ACC112 (cell line): ENCODE results near the gene RORB.
A peak's percentile ranks its signal among the peaks of the same experiment; 100 is the strongest.

Experiments
- H2AFZ ChIP-seq: fragments of 200-600 bp; sonication (generic); one replicate; pipeline ENCODE4 v1.6.0; 2017; ENCODE audit warnings: antibody characterized with exemption, low read length; ENCODE audit not compliant: unreplicated experiment
- H3K27ac ChIP-seq: fragments of 200-600 bp; sonication (generic); 2 replicates; pipeline ENCODE4 v1.5.1; 2014; ENCODE audit warnings: low read depth, mild to moderate bottlenecking, antibody characterized with exemption, low read length, moderate library complexity
- H3K27me3 ChIP-seq: fragments of 200-600 bp; sonication (generic); 2 replicates; pipeline ENCODE4 v1.6.1; 2014; ENCODE audit warnings: mild to moderate bottlenecking, antibody characterized with exemption, low read length, moderate library complexity, mixed read lengths; ENCODE audit not compliant: insufficient read depth
- H3K36me3 ChIP-seq: fragments of 200-600 bp; sonication (generic); 2 replicates; pipeline ENCODE4 v1.6.1; 2016; ENCODE audit warnings: mild to moderate bottlenecking, antibody characterized with exemption, low read length, moderate library complexity, mixed read lengths; ENCODE audit not compliant: insufficient read depth
- H3K4me1 ChIP-seq: fragments of 200-600 bp; sonication (generic); one replicate; pipeline ENCODE4 v1.6.1; 2016; ENCODE audit warnings: low read length, mixed read lengths; ENCODE audit not compliant: insufficient read depth, unreplicated experiment, control insufficient read depth
- H3K4me3 ChIP-seq: fragments of 200-600 bp; sonication (generic); 2 replicates; pipeline ENCODE4 v1.5.1; 2014; ENCODE audit warnings: mild to moderate bottlenecking, low read depth, low read length
- H3K79me2 ChIP-seq: fragments of 200-600 bp; sonication (generic); one replicate; pipeline ENCODE4 v1.6.0; 2016; ENCODE audit warnings: low read length; ENCODE audit not compliant: control insufficient read depth, unreplicated experiment, insufficient read depth

RORB gene

DNA sequence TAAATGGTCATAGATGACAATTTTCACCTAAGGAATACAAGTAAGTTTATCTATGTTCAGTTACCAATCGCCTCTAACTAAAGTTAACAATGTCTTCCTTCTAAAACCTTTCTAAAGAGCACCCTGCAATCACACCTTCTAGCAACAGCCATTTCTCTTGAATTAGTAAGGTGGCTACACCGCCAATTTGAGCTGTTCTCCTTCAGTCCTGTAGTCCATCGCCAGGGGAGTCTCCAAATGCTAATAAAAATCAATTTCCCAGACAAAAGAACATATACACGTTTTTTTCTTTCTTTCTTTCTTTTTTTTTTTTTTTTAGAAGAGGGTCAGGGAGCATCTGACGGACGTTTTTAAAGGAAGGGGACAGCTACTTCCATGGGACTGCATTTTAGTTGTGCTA is 729 bp upstream of the RORB start:
- Histone ChIP-seq H3K4me3 (peak overlapping the region; percentile 95), H3K27me3 (peaks cover 61% of the 10 kb centered on the region), H2AFZ (no peak overlapping the region), H3K79me2 (no peaks in the 10 kb centered on the region), H3K4me1 (no peaks in the 10 kb centered on the region), H3K27ac (no peak overlapping the region), H3K36me3 (no peaks in the 10 kb centered on the region)

DNA sequence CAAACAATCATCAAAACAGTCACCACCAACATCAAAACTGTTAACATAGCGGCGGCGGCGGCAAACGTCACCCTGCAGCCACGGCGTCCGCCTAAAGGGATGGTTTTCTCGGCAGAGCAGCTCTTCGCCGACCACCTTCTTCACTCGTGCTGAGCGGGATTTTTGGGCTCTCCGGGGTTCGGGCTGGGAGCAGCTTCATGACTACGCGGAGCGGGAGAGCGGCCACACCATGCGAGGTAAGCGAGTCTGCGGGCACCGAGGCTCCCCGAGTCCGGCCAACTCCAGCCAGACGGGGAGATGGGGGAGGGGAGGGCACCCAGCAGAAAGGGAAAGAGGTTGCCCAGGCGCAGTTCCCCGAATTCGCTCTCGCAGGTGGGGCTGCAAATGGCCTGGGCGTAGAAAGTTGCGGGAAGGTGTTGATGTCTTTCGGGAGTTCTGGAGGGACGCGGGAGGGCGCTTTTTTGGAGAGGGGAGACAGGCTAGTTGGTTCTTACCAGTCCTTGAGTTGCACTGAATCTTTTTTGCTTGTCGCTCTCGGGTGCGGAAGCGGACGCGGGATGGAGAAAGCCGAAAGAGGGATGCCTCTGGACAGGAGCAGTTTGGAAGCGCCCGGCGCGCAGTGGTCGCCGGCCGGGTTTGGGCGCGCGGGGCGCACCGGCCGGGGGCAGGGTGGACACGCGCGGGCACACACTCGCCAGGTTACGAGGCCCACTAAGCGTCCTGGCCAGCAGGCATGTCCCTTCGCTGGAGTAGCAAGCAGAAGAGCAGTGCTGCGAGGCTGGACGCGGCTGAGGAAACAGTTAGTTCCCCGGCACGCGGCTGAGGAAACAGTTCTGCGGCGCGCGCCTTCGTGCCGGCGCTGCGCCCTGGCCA is 849 bp downstream of the RORB start:
- Histone ChIP-seq H2AFZ (peak overlapping the region; percentile 97), H3K4me1 (no peaks in the 10 kb centered on the region), H3K36me3 (no peaks in the 10 kb centered on the region), H3K79me2 (no peaks in the 10 kb centered on the region), H3K4me3 (peak overlapping the region; percentile 95), H3K27ac (no peak overlapping the region), H3K27me3 (peaks cover 65% of the 10 kb centered on the region)

DNA sequence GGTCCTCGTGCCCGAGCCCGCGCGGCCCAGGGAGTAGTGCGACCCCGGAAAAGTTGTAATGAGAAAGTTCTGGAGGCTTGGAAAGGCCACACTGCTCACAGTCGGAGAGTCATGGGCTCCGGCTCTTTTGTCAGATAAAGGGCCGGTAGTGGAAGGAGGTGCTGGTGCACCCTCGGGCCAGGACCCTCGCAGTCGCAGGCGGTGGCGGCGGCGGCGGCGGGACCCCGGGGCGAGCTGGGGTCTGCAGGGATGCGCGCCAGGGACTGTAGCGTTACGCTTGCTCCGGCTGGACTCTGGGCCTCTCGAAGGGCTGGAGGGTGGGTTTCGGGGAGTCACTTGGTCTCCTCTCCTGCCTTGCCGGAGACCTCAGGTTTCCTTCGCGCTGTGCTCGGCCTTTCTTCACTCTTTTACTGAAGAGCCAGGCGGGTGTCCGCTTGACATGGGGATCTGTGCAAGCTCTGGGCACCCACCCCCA is 1.5 kb downstream of the RORB start:
- Histone ChIP-seq H2AFZ (no peak overlapping the region), H3K27ac (no peak overlapping the region), H3K4me3 (peak overlapping the region; percentile 95), H3K36me3 (no peaks in the 10 kb centered on the region), H3K79me2 (no peaks in the 10 kb centered on the region), H3K27me3 (peaks cover 71% of the 10 kb centered on the region), H3K4me1 (no peaks in the 10 kb centered on the region)

DNA sequence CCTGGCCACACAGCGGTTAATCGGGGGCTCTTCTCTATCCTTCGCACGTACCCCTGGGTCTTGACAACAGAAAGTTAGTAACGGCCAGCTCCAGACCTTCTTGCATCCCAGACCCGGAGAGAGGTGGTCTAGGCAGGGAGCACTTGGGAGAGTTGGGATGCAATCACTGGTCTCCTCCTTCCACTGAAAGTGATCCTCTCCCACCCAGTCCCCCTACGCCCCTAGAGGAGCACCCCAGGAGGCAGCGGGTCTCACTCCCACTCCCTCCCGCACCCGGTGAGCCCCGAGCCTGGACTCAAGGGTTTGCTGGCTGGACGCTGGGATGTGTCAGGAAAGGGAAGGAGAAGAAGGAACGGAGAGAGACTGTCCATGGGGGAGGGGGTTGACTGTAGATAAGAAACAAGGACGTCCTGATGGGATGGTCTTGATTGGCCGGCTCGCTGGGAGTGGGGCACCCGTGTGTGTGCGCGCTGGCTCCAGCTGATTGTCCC is 2.0 kb downstream of the RORB start:
- H3K27me3 ChIP-seq = peaks cover 73% of the 10 kb centered on the region

DNA sequence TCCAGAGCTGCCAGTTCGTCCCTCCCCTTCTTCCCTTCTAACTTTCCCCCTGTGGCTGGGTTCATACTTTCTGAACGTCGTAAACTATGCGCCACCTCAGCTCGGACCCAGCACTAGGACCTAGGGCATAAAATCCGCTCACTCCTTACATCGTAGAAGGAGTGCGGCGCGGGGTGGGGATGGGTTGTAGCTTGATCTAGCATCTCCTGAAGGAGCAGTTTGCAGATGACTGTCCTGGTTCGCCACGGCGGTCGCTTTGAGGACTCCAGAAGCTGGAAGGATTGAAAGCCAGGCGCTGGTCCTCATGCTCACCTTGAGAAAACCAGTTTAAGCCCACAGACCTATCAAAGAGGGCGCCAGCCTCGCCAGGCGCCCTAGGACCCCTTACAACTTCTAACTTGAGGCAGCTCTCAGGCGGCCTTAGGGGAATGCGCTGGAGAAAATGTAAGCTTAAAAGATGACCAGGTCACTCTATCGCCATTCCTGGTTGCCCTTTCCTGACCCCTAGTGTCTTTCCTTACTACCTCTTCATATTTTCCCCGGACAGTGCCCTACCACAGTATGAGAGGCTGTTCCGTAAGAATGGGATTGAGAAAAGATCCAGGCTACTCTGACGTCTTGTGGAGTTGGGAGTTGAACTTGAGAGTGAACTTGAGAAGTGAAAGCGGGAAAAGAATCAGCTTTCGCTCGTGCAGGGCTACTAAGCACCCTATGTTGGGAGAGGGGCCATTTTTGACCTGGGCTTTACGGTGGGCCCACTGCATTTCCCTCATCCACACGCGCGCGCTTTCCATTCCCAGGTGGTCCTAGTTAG is 2.8 kb downstream of the RORB start:
- Histone ChIP-seq H3K4me1 (no peaks in the 10 kb centered on the region), H3K27me3 (peaks cover 70% of the 10 kb centered on the region), H3K4me3 (peak overlapping the region; percentile 95), H2AFZ (no peak overlapping the region), H3K79me2 (no peaks in the 10 kb centered on the region), H3K27ac (no peak overlapping the region), H3K36me3 (no peaks in the 10 kb centered on the region)

More for the DNA sequence above, 2.0 kb downstream of the RORB start:
- no peaks in the 10 kb centered on the region for H3K36me3 ChIP-seq
- no peaks in the 10 kb centered on the region for H3K79me2 ChIP-seq
- H3K4me3 ChIP-seq = peak overlapping the region; percentile 95
- H3K27ac ChIP-seq = no peak overlapping the region
- H2AFZ ChIP-seq = no peak overlapping the region
- H3K4me1 ChIP-seq = no peaks in the 10 kb centered on the region

DNA sequence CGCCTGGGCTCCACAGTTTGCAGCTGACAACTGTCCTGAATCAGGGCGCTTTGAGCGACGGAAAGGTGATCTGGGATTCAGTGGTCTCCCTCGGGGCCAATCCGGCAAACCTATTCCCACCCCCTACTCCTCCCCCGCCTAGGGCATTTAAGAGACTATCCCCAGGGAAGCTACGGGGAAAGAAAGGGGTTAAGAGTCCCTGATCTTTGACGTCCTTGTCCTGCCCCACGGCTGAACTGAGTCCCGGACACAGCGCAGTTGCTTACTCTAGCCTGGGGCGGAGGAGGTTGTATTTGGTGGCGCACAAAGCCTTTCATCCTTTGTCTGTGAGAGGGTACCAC is 3.4 kb downstream of the RORB start:
- Histone ChIP-seq H2AFZ (no peak overlapping the region), H3K27me3 (peaks cover 66% of the 10 kb centered on the region), H3K36me3 (no peaks in the 10 kb centered on the region), H3K27ac (no peak overlapping the region), H3K4me1 (no peaks in the 10 kb centered on the region), H3K79me2 (no peaks in the 10 kb centered on the region), H3K4me3 (peak overlapping the region; percentile 95)

DNA sequence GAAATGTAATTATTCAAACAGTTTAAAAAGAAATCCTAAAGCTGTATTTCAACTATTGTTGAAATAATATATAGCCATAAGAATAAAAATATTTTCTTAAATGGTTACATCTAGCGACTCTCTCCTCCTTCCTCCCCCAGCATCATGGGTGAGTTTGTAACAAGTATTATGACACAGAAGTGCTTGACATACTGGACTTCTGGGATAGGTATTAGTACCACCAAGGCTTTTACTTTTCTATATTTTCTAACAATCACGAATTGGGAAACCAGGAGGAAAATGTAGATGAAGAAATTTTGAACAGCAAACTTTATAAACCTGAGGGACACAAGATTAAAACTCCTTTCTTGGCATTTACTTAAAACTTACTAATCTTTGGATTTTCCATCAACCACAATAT is 4.4 kb downstream of the RORB start:
- Histone ChIP-seq H3K4me1 (no peaks in the 10 kb centered on the region), H2AFZ (no peak overlapping the region), H3K27me3 (peaks cover 55% of the 10 kb centered on the region), H3K36me3 (no peaks in the 10 kb centered on the region), H3K79me2 (no peaks in the 10 kb centered on the region), H3K27ac (no peak overlapping the region), H3K4me3 (no peak overlapping the region)

DNA sequence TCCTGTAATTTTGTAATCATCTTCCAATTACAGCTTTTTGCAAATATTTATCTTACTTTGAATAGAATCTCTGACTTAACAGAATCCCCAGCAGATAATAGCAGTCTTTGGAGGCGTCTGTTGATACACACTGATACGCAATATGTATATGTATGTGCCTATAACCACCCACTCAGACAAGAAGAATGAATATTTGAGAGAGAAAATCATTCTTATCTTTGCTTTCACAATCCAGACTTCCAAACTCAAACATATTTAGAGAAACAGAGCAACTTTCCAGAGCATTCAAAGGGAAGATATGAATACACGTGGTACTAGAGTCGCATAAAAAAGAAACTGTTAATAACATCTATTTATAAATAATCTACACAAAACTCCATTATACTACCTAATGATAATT is 6.1 kb downstream of the RORB start:
- H3K27me3 ChIP-seq = peaks cover 48% of the 10 kb centered on the region
- H3K4me1 ChIP-seq = no peaks in the 10 kb centered on the region
- H3K27ac ChIP-seq = no peak overlapping the region

DNA sequence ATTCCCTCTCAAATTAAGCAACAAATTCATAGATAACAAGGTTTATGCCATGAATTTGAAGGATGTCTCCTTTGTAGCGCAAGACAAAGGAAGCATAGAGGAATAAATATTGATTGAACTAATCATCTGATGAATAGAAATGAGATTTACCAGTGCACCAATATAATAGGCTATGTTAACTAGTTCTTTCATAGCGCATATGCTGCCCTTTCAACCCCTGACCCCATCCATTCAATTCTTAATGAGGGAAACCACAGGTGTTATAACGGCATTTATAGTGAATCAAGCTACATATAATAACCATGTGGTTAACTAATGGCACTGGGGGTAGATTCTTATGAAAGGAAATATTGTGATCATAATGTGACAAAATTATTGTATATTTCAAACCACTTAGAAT is 6.5 kb downstream of the RORB start:
- Histone ChIP-seq H3K4me3 (no peak overlapping the region), H3K79me2 (no peaks in the 10 kb centered on the region), H3K36me3 (no peaks in the 10 kb centered on the region), H3K27ac (no peak overlapping the region), H3K27me3 (peaks cover 44% of the 10 kb centered on the region), H2AFZ (no peak overlapping the region), H3K4me1 (no peaks in the 10 kb centered on the region)

More for the DNA sequence above, 6.1 kb downstream of the RORB start:
- no peak overlapping the region for H3K4me3 ChIP-seq
- H2AFZ ChIP-seq = no peak overlapping the region
- no peaks in the 10 kb centered on the region for H3K36me3 ChIP-seq
- H3K79me2 ChIP-seq = no peaks in the 10 kb centered on the region

DNA sequence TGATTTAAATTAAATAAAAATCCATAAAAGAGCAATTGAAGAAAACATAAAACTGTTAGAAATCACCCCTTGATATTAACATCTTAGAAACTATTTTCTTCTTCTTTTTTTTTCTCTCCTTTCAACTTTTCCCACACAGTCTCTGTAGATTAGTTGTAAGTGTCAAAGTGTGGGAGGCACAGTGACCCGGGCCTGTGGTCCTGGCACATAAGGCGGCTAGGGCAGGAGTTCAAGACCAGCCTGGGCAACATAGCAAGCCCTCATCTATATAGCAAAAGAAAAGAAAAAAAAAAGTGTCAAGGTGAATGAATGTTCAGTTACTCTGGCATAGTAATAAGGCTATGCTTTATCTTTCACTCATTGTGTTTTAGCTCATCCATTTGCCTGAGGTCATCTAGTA is 14.2 kb downstream of the RORB start:
- Histone ChIP-seq H3K27me3 (peaks cover 9% of the 10 kb centered on the region; the same call in 1 of the 2 replicates), H3K4me3 (no peak overlapping the region), H2AFZ (no peak overlapping the region), H3K36me3 (no peaks in the 10 kb centered on the region), H3K79me2 (no peaks in the 10 kb centered on the region), H3K27ac (no peak overlapping the region), H3K4me1 (no peaks in the 10 kb centered on the region)
